ENCODE data around the gene PLA1A.

- no peak for TF ChIP-seq RAD21 (IDR thresholded peaks at IDR 0.05; ENCODE audit: low read length)
- TF ChIP-seq, protein P1, sequence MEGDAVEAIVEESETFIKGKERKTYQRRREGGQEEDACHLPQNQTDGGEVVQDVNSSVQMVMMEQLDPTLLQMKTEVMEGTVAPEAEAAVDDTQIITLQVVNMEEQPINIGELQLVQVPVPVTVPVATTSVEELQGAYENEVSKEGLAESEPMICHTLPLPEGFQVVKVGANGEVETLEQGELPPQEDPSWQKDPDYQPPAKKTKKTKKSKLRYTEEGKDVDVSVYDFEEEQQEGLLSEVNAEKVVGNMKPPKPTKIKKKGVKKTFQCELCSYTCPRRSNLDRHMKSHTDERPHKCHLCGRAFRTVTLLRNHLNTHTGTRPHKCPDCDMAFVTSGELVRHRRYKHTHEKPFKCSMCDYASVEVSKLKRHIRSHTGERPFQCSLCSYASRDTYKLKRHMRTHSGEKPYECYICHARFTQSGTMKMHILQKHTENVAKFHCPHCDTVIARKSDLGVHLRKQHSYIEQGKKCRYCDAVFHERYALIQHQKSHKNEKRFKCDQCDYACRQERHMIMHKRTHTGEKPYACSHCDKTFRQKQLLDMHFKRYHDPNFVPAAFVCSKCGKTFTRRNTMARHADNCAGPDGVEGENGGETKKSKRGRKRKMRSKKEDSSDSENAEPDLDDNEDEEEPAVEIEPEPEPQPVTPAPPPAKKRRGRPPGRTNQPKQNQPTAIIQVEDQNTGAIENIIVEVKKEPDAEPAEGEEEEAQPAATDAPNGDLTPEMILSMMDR (conservative IDR thresholded peaks at IDR 0.05; ENCODE audit: low read depth, low read length) = no peak
- TF ChIP-seq POLR2A (IDR thresholded peaks at IDR 0.05; ENCODE audit: low read depth, low read length) = no peak
- TF ChIP-seq USF2 (IDR thresholded peaks at IDR 0.05; ENCODE audit: low read depth, low read length) = no peak
- no peak for TF ChIP-seq CEBPB (IDR thresholded peaks at IDR 0.05; ENCODE audit: low read depth, low read length)
- TF ChIP-seq CHD1 (IDR thresholded peaks at IDR 0.05; ENCODE audit: low read depth, low read length) = no peak
- no peak for TF ChIP-seq BHLHE40 (IDR thresholded peaks at IDR 0.05; ENCODE audit: low read depth, low read length)
- TF ChIP-seq MXI1 (IDR thresholded peaks at IDR 0.05; ENCODE audit: borderline replicate concordance, low read depth, low read length) = no peak
- no peak for TF ChIP-seq RFX5 (IDR thresholded peaks at IDR 0.05; ENCODE audit: low read depth, low read length)
- TF ChIP-seq SMC3 (IDR thresholded peaks at IDR 0.05; ENCODE audit: low read depth, low read length) = no peak
- no peak for TF ChIP-seq MAFK (IDR thresholded peaks at IDR 0.05; ENCODE audit: low read depth, low read length)
- TF ChIP-seq, protein P2, sequence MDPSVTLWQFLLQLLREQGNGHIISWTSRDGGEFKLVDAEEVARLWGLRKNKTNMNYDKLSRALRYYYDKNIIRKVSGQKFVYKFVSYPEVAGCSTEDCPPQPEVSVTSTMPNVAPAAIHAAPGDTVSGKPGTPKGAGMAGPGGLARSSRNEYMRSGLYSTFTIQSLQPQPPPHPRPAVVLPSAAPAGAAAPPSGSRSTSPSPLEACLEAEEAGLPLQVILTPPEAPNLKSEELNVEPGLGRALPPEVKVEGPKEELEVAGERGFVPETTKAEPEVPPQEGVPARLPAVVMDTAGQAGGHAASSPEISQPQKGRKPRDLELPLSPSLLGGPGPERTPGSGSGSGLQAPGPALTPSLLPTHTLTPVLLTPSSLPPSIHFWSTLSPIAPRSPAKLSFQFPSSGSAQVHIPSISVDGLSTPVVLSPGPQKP (IDR thresholded peaks at IDR 0.05; ENCODE audit: borderline replicate concordance, low read depth, low read length) = no peak
- TF ChIP-seq FOS (IDR thresholded peaks at IDR 0.05; ENCODE audit: low read depth, low read length) = no peak
These were observed 49.3 kb upstream of the PLA1A start for GRCh38 chr3:119548341-119548740.

Measured in IMR-90 (cell line).